MM.1S (cell line): Measurements from ENCODE around the gene BLM.

ENCODE experiments used
- DNase-seq: peaks from one replicate; pipeline ENCODE4 v3.0.0-alpha.2; 2015
- H2AFZ ChIP-seq: fragments of 300-600 bp; sonication (generic); 2 replicates; pipeline ENCODE4 v1.6.0; 2016; ENCODE audit warnings: antibody characterized with exemption, low read length
- H3F3A ChIP-seq: fragments of 300-600 bp; sonication (generic); 2 replicates; pipeline ENCODE4 v1.6.1; 2016; ENCODE audit warnings: mild to moderate bottlenecking, antibody characterized with exemption, low read length, moderate library complexity, mixed read lengths; ENCODE audit not compliant: insufficient read depth
- H3K27ac ChIP-seq: fragments of 300-600 bp; sonication (generic); 2 replicates; pipeline ENCODE4 v1.5.1; 2016; ENCODE audit warnings: mild to moderate bottlenecking, low read length
- H3K27me3 ChIP-seq: fragments of 300-600 bp; sonication (generic); replicated peaks from 2 replicates; pipeline ENCODE4 v1.6.0; 2016; ENCODE audit warnings: low read length; ENCODE audit not compliant: insufficient read depth
- H3K36me3 ChIP-seq: fragments of 300-600 bp; sonication (generic); replicated peaks from 2 replicates; pipeline ENCODE4 v1.6.1; 2016; ENCODE audit warnings: mild to moderate bottlenecking, low read length, mixed read lengths; ENCODE audit not compliant: insufficient read depth
- H3K4me1 ChIP-seq: fragments of 300-600 bp; sonication (generic); 2 replicates; pipeline ENCODE4 v1.6.1; 2016; ENCODE audit warnings: low read length, mixed read lengths
- H3K4me2 ChIP-seq: fragments of 300-600 bp; sonication (generic); 2 replicates; pipeline ENCODE4 v1.6.0; 2016; ENCODE audit warnings: low read depth, low read length
- H3K4me3 ChIP-seq: fragments of 300-600 bp; sonication (generic); 2 replicates; pipeline ENCODE4 v1.5.1; 2016; ENCODE audit warnings: low read length, mixed read lengths
- H3K79me2 ChIP-seq: fragments of 300-600 bp; sonication (generic); 2 replicates; pipeline ENCODE4 v1.6.1; 2016; ENCODE audit warnings: mixed run types, low read length, mixed read lengths
- H3K9ac ChIP-seq: fragments of 300-600 bp; sonication (generic); 2 replicates; pipeline ENCODE4 v1.6.1; 2016; ENCODE audit warnings: low read length, mixed read lengths
- H3K9me2 ChIP-seq: fragments of 300-600 bp; sonication (generic); replicated peaks from 2 replicates; pipeline ENCODE4 v1.6.1; 2016; ENCODE audit warnings: mild to moderate bottlenecking, low read length, mixed read lengths; ENCODE audit not compliant: insufficient read depth
- H3K9me3 ChIP-seq: fragments of 300-600 bp; sonication (generic); replicated peaks from 2 replicates; pipeline ENCODE4 v1.6.1; 2016; ENCODE audit warnings: mild to moderate bottlenecking, low read length, mixed read lengths; ENCODE audit not compliant: insufficient read depth
- H4K20me1 ChIP-seq: fragments of 300-600 bp; sonication (generic); 2 replicates; pipeline ENCODE4 v1.6.1; 2016; ENCODE audit warnings: mild to moderate bottlenecking, low read length, moderate library complexity, mixed read lengths; ENCODE audit not compliant: insufficient read depth
- CTCF ChIP-seq: fragments of 300-600 bp; sonication (generic); IDR thresholded peaks from 2 replicates; pipeline ENCODE4 v1.5.1; 2016; ENCODE audit warnings: antibody characterized with exemption, low read length, mixed read lengths
- EZH2 ChIP-seq: fragments of 300-600 bp; sonication (generic); optimal IDR thresholded peaks from 2 replicates; pipeline ENCODE3; 2017; ENCODE audit warnings: low read depth, mild to moderate bottlenecking, antibody characterized with exemption, low read length, mixed read lengths
- EZH2phosphoT487 ChIP-seq: fragments of 300-600 bp; sonication (generic); IDR thresholded peaks from 2 replicates; pipeline ENCODE4 v1.6.1; 2018; ENCODE audit warnings: antibody characterized with exemption, low read length

The BLM gene

DNA sequence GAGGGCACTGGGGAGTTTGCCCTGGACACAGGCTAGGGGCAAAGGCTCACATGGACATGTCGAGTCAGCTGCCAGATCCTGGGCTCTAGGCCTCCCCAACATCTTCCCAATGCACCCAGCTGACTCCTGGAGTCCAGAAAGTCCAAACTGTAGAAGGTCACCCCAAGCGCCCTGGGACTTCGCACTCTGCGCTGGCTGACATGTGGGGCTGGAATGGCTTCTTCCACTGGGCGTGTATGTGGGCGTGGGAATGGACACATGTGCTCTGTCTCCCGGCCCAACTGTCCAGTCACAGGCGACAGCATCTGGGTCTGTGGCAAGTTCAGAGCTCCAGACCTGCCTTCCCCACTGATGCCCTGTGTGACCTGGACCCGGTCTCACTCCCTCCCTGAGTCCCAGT lies 138.0 kb downstream of the BLM start:
- Histone ChIP-seq H3K36me3 (no peaks in the 10 kb centered on the region), H3K9ac (no peak overlapping the region), H3K4me2 (no peak overlapping the region), H3F3A (peaks cover 21% of the 10 kb centered on the region), H4K20me1 (no peaks in the 10 kb centered on the region), H3K4me1 (peaks cover 53% of the 10 kb centered on the region), H3K27me3 (no peaks in the 10 kb centered on the region), H3K9me3 (no peaks in the 10 kb centered on the region), H3K79me2 (no peaks in the 10 kb centered on the region), H2AFZ (no peak overlapping the region), H3K9me2 (no peaks in the 10 kb centered on the region), H3K27ac (no peak overlapping the region), H3K4me3 (no peak overlapping the region)
- no peak for DNase-seq
- no peak for TF ChIP-seq CTCF
- TF ChIP-seq EZH2, result no peak
- TF ChIP-seq EZH2phosphoT487, result no peak

DNA sequence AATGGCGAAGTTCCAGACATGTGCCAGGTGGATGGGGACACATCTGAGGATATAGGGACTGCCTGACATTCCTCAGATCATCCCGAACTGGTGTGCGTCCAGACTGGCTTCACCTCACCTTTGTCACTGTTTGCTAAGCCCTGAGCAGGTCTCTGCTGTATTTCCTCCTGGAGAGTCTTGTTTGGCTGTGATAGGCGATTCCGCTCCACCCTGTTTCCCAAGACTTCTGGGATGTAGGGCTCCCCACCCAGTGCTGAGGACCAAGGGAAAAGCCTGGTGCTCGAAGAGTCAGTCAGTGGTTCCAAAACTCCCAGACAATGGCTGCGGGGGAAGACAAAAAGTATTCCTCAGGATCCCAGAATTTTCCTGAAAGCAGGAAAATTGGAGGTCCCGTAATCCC lies 140.2 kb downstream of the BLM start:
- no peak overlapping the region for H3K4me3 ChIP-seq
- TF ChIP-seq CTCF (no peak), EZH2phosphoT487 (no peak), EZH2 (no peak)
- no peaks in the 10 kb centered on the region for H3K27me3 ChIP-seq
- H2AFZ ChIP-seq, result no peak overlapping the region
- no peaks in the 10 kb centered on the region for H3K9me3 ChIP-seq
- H3K9me2 ChIP-seq, result no peaks in the 10 kb centered on the region
- no peak overlapping the region for H3K4me2 ChIP-seq
- no peaks in the 10 kb centered on the region for H3K36me3 ChIP-seq
- H3F3A ChIP-seq, result 0 out of 2 replicates have a peak, but pooled peaks cover 9% of the 10 kb centered on the region
- no peaks in the 10 kb centered on the region for H4K20me1 ChIP-seq
- H3K27ac ChIP-seq, result no peak overlapping the region
- no peaks in the 10 kb centered on the region for H3K79me2 ChIP-seq
- DNase-seq, result no peak
- peaks cover 36% of the 10 kb centered on the region for H3K4me1 ChIP-seq
- H3K9ac ChIP-seq, result no peak overlapping the region

- no peaks in the 10 kb centered on the region for H3K79me2 ChIP-seq
- H3K27ac ChIP-seq, result no peak overlapping the region
- no peak overlapping the region for H2AFZ ChIP-seq
- H4K20me1 ChIP-seq, result no peaks in the 10 kb centered on the region
- H3K36me3 ChIP-seq, result no peaks in the 10 kb centered on the region
- no peak for DNase-seq
- H3F3A ChIP-seq, result 0 out of 2 replicates have a peak, but pooled peaks cover 4% of the 10 kb centered on the region
- peaks cover 31% of the 10 kb centered on the region for H3K4me1 ChIP-seq
- H3K4me3 ChIP-seq, result no peak overlapping the region
- H3K9ac ChIP-seq, result no peak overlapping the region
- no peak overlapping the region for H3K4me2 ChIP-seq
- no peak for TF ChIP-seq CTCF
- TF ChIP-seq EZH2, result no peak
- no peak for TF ChIP-seq EZH2phosphoT487
- no peaks in the 10 kb centered on the region for H3K9me3 ChIP-seq
- no peaks in the 10 kb centered on the region for H3K27me3 ChIP-seq
- H3K9me2 ChIP-seq, result no peaks in the 10 kb centered on the region
Observed at GRCh38 chr15:90857883-90858443, 140.8 kb downstream of the BLM start.
